ENCODE data around the gene CACNA2D4.

Gene CACNA2D4

DNA sequence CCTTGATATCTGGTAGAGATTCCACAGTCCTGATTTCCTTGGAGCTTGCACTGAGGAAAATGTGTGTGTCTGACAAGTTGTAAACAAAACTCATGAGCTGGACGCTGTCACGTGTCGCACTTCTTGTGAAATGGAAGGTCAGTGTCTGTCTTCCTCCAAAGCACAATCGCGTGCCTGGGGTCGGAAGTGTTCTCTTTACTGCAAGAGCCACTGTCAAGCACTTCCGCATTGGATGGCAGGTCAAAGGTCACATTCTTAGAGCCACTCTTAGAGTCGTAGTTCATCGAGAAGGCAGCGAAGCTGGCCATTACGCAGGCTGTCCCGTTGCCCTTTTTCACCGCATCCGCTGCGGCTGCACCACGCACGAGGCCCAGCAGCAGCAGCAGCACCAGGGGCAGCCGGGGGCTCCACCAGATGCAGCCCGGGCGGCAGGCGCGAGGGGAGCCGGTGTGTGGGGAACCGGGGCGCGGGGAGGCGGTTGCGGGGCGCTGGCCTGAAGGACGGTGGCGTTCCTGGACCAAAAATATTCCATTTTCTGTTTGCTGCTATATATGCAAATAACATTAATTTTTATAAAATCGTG lies 53.1 kb downstream of the CACNA2D4 start:
- DNase-seq (ENCODE audit: extremely low spot score): no peak
- ChIA-PET POLR2A (no interaction called here), CTCF (no interaction called here)
- TF ChIP-seq NFRKB (IDR thresholded peaks at IDR 0.05) (no peak), ZNF384 (IDR thresholded peaks at IDR 0.05) (no peak), FOXM1 (IDR thresholded peaks at IDR 0.05; ENCODE audit: borderline replicate concordance) (no peak), FOXK2 (IDR thresholded peaks at IDR 0.05) (no peak), ARNT (IDR thresholded peaks at IDR 0.05) (no peak), FOXA1 (IDR thresholded peaks at IDR 0.05) (no peak), TARDBP (IDR thresholded peaks at IDR 0.05) (no peak)
- TF ChIP-seq, protein P1, sequence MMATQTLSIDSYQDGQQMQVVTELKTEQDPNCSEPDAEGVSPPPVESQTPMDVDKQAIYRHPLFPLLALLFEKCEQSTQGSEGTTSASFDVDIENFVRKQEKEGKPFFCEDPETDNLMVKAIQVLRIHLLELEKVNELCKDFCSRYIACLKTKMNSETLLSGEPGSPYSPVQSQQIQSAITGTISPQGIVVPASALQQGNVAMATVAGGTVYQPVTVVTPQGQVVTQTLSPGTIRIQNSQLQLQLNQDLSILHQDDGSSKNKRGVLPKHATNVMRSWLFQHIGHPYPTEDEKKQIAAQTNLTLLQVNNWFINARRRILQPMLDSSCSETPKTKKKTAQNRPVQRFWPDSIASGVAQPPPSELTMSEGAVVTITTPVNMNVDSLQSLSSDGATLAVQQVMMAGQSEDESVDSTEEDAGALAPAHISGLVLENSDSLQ (IDR thresholded peaks at IDR 0.05): no peak

DNA sequence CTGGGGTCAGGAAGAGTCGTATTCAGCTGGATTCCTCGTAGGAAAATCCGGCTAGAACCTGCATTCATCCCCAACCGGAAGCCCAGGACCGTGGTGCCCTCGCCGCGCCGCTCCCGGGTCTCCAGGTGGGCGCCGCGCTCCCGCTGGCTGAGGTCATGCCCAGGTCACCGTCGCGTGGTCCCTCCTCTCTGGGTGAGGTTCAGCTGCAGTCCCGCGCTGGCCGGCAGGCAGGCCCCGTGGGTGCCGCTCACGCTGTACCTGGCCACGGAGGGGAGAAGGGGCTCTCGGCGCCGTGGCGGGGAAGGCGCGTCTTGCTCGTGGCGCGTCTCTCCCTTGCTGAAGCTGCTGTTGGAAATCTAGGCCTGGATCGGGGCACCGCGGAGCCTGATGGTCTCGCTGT lies 53.6 kb downstream of the CACNA2D4 start:
- no peak for DNase-seq (ENCODE audit: extremely low spot score)
- ChIA-PET POLR2A (no interaction called here), CTCF (no interaction called here)
- no peak for TF ChIP-seq ELF4 (IDR thresholded peaks at IDR 0.05)
- no peak for TF ChIP-seq L3MBTL2 (conservative IDR thresholded peaks at IDR 0.05)
- TF ChIP-seq NFRKB (IDR thresholded peaks at IDR 0.05): no peak
- no peak for TF ChIP-seq HDGF (IDR thresholded peaks at IDR 0.05; ENCODE audit: borderline replicate concordance)
- TF ChIP-seq SP1 (IDR thresholded peaks at IDR 0.05): no peak
- TF ChIP-seq ZNF384 (IDR thresholded peaks at IDR 0.05): no peak

DNA sequence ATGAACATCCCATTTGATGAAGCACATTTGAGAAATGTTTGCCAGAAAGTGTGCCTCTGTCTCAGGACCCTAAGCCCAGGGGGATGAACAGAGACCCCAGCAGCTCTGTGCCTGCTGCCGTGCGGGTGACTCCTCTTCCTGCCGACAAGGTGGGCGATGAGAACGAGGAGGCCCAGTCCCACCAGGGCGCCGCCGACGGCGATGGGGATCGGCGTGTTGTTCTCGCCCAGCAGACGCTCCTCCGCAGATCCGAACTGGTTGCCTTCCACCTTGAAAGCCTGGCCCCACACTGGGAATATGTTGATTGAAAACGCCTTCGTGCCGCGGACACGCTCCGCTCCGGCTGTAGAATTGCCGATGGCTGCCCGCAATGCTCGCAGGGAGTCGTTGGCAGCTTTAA lies 54.0 kb downstream of the CACNA2D4 start:
- no peak for DNase-seq (ENCODE audit: extremely low spot score)
- ChIA-PET CTCF (no interaction called here), POLR2A (no interaction called here)
- TF ChIP-seq, protein P1 (IDR thresholded peaks at IDR 0.05): no peak
- TF ChIP-seq L3MBTL2 (conservative IDR thresholded peaks at IDR 0.05): no peak
- no peak for TF ChIP-seq ELF4 (IDR thresholded peaks at IDR 0.05)
- TF ChIP-seq NFRKB (IDR thresholded peaks at IDR 0.05): no peak
- TF ChIP-seq SP1 (IDR thresholded peaks at IDR 0.05): no peak
- no peak for TF ChIP-seq BHLHE40 (IDR thresholded peaks at IDR 0.05; ENCODE audit: borderline replicate concordance)
- TF ChIP-seq HDGF (IDR thresholded peaks at IDR 0.05; ENCODE audit: borderline replicate concordance): no peak
- TF ChIP-seq SUZ12 (IDR thresholded peaks at IDR 0.05): no peak
- no peak for TF ChIP-seq ZNF384 (IDR thresholded peaks at IDR 0.05)
- TF ChIP-seq LEF1 (IDR thresholded peaks at IDR 0.05; ENCODE audit: borderline replicate concordance): no peak
- no peak for TF ChIP-seq FOXA1 (IDR thresholded peaks at IDR 0.05)
- no peak for TF ChIP-seq FOXM1 (IDR thresholded peaks at IDR 0.05; ENCODE audit: borderline replicate concordance)
- TF ChIP-seq CTBP1 (IDR thresholded peaks at IDR 0.05; ENCODE audit: borderline replicate concordance): no peak
- no peak for TF ChIP-seq FOXK2 (IDR thresholded peaks at IDR 0.05)
- no peak for TF ChIP-seq TARDBP (IDR thresholded peaks at IDR 0.05)
- TF ChIP-seq ARNT (IDR thresholded peaks at IDR 0.05): no peak

DNA sequence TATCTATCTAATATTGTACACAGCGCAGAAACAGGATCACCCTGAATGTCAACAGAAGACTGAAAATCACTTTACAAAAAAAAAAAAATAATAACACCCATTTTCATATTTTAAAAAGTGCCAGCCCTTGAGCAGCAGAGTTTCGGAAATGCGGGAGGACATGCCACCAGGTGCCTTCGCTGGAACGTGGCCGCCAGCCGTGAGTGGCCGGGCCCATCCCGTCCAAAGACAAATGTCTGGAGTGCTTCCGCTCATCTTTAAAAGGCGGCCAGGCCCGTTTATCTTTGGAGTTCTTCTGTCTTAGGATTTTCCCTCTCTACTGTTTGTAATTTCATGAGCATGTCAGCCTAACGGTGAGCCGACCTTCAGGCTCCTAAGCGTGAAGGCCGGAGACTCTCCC lies 54.6 kb downstream of the CACNA2D4 start:
- no peak for TF ChIP-seq ZNF384 (IDR thresholded peaks at IDR 0.05)
- TF ChIP-seq FOXM1 (IDR thresholded peaks at IDR 0.05; ENCODE audit: borderline replicate concordance): no peak
- no peak for TF ChIP-seq BHLHE40 (IDR thresholded peaks at IDR 0.05; ENCODE audit: borderline replicate concordance)
- TF ChIP-seq ARNT (IDR thresholded peaks at IDR 0.05): no peak
- no peak for TF ChIP-seq ELF4 (IDR thresholded peaks at IDR 0.05)
- TF ChIP-seq NFRKB (IDR thresholded peaks at IDR 0.05): no peak
- TF ChIP-seq SP1 (IDR thresholded peaks at IDR 0.05): no peak
- TF ChIP-seq LEF1 (IDR thresholded peaks at IDR 0.05; ENCODE audit: borderline replicate concordance): no peak
- no peak for TF ChIP-seq FOXK2 (IDR thresholded peaks at IDR 0.05)
- POLR2A ChIA-PET: no interaction called here
- DNase-seq (ENCODE audit: extremely low spot score): no peak
- CTCF ChIA-PET: no interaction called here

DNA sequence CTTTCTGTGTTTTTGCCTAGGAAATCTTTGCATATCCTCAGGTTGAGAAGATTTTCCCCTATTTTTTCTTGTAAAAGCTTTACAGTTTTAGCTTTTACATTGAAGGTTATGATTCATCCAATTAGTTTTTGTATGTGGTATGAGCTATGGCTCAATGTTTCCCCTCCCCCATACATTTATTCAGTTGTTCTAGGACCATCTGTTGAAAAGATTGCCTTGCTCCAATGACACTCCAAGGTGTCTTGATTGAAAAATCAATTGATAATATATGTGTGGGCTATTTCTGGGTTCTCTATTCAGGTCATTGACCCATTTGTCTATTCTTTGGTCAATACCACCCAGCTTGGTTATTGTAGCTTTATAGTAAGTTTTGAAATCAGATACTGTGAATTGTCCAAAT lies 55.5 kb downstream of the CACNA2D4 start:
- DNase-seq (ENCODE audit: extremely low spot score): no peak
- CTCF ChIA-PET: no interaction called here
- POLR2A ChIA-PET: interaction anchor here (1.0 kb wide), 1 partner anchor 12 kb away, joined by 3 read pairs; no protein-coding TSS in a partner anchor

DNA sequence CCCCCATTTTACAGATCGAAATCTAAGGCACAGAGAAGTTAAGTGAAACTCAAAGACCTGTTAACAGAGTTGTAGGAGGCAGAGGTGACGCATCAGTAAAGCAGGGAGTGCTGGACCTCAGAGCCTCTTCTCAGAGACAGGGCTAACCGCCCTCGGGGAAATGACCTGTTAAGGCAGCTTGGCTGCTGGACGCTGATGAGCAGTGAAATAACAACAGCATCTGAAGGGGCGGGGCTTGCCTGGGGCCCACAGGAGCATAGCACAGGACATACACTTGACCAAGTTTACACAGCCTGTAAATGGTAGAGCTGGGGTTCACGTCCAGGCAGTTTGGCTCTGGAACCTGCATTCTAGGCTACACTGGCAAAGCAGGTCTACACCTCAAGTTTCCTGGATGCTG lies 58.8 kb downstream of the CACNA2D4 start:
- DNase-seq (ENCODE audit: extremely low spot score): no peak
- TF ChIP-seq TARDBP (IDR thresholded peaks at IDR 0.05): no peak
- TF ChIP-seq FOXM1 (IDR thresholded peaks at IDR 0.05; ENCODE audit: borderline replicate concordance): no peak
- TF ChIP-seq BHLHE40 (IDR thresholded peaks at IDR 0.05; ENCODE audit: borderline replicate concordance): no peak
- no peak for TF ChIP-seq NFRKB (IDR thresholded peaks at IDR 0.05)
- no peak for TF ChIP-seq FOXK2 (IDR thresholded peaks at IDR 0.05)
- TF ChIP-seq SP1 (IDR thresholded peaks at IDR 0.05): no peak
- no peak for TF ChIP-seq LEF1 (IDR thresholded peaks at IDR 0.05; ENCODE audit: borderline replicate concordance)
- no peak for TF ChIP-seq ARNT (IDR thresholded peaks at IDR 0.05)
- POLR2A ChIA-PET: no interaction called here
- CTCF ChIA-PET: no interaction called here

More for the DNA sequence above, 55.5 kb downstream of the CACNA2D4 start:
- TF ChIP-seq TARDBP (IDR thresholded peaks at IDR 0.05) (no peak), FOXA1 (IDR thresholded peaks at IDR 0.05) (no peak), SP1 (IDR thresholded peaks at IDR 0.05) (no peak), HDGF (IDR thresholded peaks at IDR 0.05; ENCODE audit: borderline replicate concordance) (no peak), LEF1 (IDR thresholded peaks at IDR 0.05; ENCODE audit: borderline replicate concordance) (no peak), ZNF384 (IDR thresholded peaks at IDR 0.05) (no peak), FOXM1 (IDR thresholded peaks at IDR 0.05; ENCODE audit: borderline replicate concordance) (no peak), L3MBTL2 (conservative IDR thresholded peaks at IDR 0.05) (no peak), SUZ12 (IDR thresholded peaks at IDR 0.05) (no peak), ELF4 (IDR thresholded peaks at IDR 0.05) (no peak), BHLHE40 (IDR thresholded peaks at IDR 0.05; ENCODE audit: borderline replicate concordance) (no peak), NFRKB (IDR thresholded peaks at IDR 0.05) (no peak), CTBP1 (IDR thresholded peaks at IDR 0.05; ENCODE audit: borderline replicate concordance) (no peak), FOXK2 (IDR thresholded peaks at IDR 0.05) (no peak), ARNT (IDR thresholded peaks at IDR 0.05) (no peak)
- TF ChIP-seq, protein P1 (IDR thresholded peaks at IDR 0.05): no peak

Measured in HEK293T (cell line).